OCI-LY1 (cell line): ENCODE data around the gene ANKRD11.

Experiments used
- CTCF ChIP-seq: fragments of 200-600 bp; sonication (generic), shearing (Covaris generic); IDR thresholded peaks from 2 replicates; pipeline ENCODE4 v1.5.1; 2017; ENCODE audit warnings: mild to moderate bottlenecking, antibody characterized with exemption, low read length, moderate library complexity, mixed read lengths
- EZH2 ChIP-seq: fragments of 200-600 bp; sonication (generic), shearing (Covaris generic); IDR thresholded peaks from 2 replicates; pipeline ENCODE4 v1.8.0; 2017; ENCODE audit warnings: borderline replicate concordance, mixed run types, mild to moderate bottlenecking, antibody characterized with exemption, low read length, moderate library complexity, mixed read lengths

GRCh38 chr16:89309438-89310122 lies 180.8 kb downstream of the ANKRD11 start:
- TF ChIP-seq CTCF (no peak), EZH2 (no peak)
